ENCODE measurements around the gene MIAT. TPM values are rescaled to one million over a fixed set of nuclear protein-coding genes. Genes with fewer than 3 reads are reported as not detected.

MIAT gene
- polyA plus RNA-seq, 3 donors from 2014 or later = 2.2 TPM; not detected in 2

DNA sequence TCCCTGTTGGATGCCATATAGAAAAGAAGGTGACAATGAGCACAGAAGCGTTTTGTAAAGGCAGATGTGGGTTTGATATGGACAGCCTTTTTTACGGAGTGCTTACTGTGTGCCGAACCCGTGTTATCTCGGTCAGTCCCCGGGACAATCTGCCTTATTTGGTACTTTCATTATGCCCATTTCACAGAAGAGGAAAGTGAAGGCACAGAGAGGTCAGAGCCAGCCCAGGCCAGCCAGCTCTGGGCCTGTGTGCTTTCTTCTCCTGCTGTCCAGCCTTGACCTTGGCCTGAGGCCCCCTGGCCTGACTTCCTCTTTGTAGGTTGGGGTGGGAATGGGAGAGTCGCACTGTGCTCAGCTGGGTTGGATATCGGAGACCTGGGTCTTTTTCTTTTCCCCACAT, 38.9 kb upstream of the MIAT start:
- Mint-ChIP-seq H3K9me3 (no peaks in the 10 kb centered on the region), H3K36me3 (peaks cover 0 to 3% (median 0%) of the 10 kb centered on the region in 3 donors), H3K27ac (peak overlapping the region in 1 of 6 donors; percentile 14), H3K27me3 (ENCODE audit: low read depth in 3 of 3) (peaks cover 2 to 6% (median 2%) of the 10 kb centered on the region in 3 donors), H3K4me1 (peaks cover 21 to 34% of the 10 kb centered on the region in 2 donors), H3K4me3 (no peak overlapping the region)
- DNase-seq = no peak

DNA sequence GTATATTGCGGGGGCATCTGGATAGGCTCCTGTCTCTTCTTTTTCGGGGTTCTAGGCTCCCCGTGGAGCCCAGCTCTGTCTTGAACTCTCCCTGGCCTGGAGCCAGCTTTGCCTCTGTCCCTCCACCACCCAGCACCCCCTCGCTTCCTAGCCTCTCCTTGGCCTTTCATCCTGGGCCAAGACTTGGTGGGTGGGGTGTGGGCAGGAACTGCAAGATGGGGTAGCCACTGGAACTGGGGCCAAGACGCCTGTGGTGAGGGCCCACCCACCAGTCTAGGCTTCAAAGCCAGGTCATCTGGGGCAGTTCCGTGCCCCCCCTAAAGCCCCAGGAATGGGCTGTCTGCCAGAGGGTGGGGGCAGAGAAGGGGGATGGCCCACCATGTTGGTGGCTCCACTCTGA, 37.9 kb upstream of the MIAT start:
- DNase-seq = no peak
- H3K4me1 Mint-ChIP-seq = peaks cover 18 to 29% of the 10 kb centered on the region in 2 donors
- H3K27ac Mint-ChIP-seq = no peak overlapping the region
- H3K36me3 Mint-ChIP-seq = peaks cover 0 to 3% (median 0%) of the 10 kb centered on the region in 3 donors
- H3K4me3 Mint-ChIP-seq = no peak overlapping the region
- peaks cover 0 to 6% (median 2%) of the 10 kb centered on the region in 3 donors for H3K27me3 Mint-ChIP-seq (ENCODE audit: low read depth in 3 of 3)
- no peaks in the 10 kb centered on the region for H3K9me3 Mint-ChIP-seq

DNA sequence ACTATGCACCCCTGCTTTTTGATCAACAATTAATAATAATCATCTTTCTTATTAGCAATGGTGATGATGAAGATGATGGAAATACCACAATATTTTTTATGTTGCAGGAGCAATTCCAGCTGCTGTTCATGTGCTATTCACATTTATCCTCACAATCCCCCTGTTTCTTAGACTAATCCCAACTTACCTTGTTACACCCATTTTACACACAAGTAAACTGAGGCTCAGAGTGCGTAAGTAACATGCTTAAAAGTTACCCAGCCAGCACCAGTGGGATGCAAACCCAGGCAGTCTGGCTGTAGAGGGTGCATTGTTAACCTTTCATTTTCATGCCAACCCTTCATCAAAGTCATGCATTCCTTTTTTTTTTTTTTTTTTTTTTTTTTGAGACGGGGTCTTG, 37.2 kb upstream of the MIAT start:
- Mint-ChIP-seq H3K4me1 (peaks cover 15 to 22% of the 10 kb centered on the region in 2 donors), H3K27me3 (ENCODE audit: low read depth in 3 of 3) (peaks cover 0 to 6% (median 2%) of the 10 kb centered on the region in 3 donors), H3K4me3 (no peak overlapping the region), H3K27ac (no peak overlapping the region), H3K9me3 (no peaks in the 10 kb centered on the region), H3K36me3 (peaks cover 0 to 3% (median 0%) of the 10 kb centered on the region in 3 donors)
- DNase-seq = no peak

DNA sequence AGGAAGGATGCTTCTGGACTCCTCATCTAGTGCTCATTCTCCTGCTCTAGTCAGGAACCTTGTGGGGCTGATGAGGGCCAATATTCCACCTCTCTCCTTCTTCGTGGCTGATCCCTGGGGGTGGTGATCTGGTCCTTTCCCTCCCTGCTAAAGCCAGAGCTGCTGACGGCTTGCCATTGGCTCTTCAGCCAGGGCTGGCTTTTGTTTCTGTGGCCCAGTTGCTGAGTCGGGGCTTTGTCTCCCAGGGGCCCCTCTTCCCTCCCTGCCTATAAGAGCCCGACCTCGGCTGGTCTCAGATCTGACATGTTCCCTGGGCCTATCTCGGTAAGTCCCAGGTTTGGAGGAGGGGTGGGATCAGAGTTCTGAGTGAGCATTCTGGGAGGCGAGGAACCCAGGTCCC, 35.7 kb upstream of the MIAT start, which contains the start of gene CRYBA4:
Gene CRYBA4 (plus strand): TSS at position 301 of the 400 bp plus-strand sequence. CDS start 634 bp downstream, outside the sequence.
- DNase-seq = no peak
- Mint-ChIP-seq H3K27ac (peak within 1 kb of the TSS in 4 of 6 donors; percentile 51 to 75 (median 66)), H3K36me3 (peaks cover 0 to 3% (median 0%) of the 10 kb centered on the region in 3 donors), H3K4me1 (peaks cover 11 to 15% of the 10 kb centered on the region in 2 donors), H3K27me3 (ENCODE audit: low read depth in 3 of 3) (peaks cover 0 to 6% (median 2%) of the 10 kb centered on the region in 3 donors), H3K9me3 (no peaks in the 10 kb centered on the region), H3K4me3 (no peak within 1 kb of the TSS)

DNA sequence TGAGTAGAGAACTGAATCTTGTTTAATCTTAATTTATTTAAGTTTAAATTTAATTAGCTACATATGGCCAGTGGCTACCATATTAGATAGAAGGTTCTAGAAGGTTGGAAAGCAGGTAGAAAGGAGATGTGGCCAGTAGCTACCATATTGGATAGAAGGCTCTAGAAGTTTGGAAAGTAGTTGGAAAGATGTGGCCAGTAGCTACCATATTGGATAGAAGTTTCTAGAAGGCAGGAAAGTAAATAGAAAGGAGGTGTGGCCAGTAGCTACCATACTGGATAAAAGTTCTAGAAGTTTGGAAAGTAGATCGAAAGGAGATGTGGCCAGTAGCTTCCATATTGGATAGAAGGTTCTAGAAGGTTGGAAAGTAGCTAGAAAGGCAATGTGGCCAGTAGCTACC, 33.4 kb upstream of the MIAT start:
- peaks cover 0 to 2% (median 0%) of the 10 kb centered on the region in 6 donors for H3K9me3 Mint-ChIP-seq
- no peak overlapping the region for H3K27ac Mint-ChIP-seq
- no peak overlapping the region for H3K4me3 Mint-ChIP-seq
- peaks cover 16 to 23% of the 10 kb centered on the region in 2 donors for H3K4me1 Mint-ChIP-seq
- no peak for DNase-seq
- no peaks in the 10 kb centered on the region for H3K36me3 Mint-ChIP-seq
- peaks cover 0 to 3% (median 2%) of the 10 kb centered on the region in 3 donors for H3K27me3 Mint-ChIP-seq (ENCODE audit: low read depth in 3 of 3)

DNA sequence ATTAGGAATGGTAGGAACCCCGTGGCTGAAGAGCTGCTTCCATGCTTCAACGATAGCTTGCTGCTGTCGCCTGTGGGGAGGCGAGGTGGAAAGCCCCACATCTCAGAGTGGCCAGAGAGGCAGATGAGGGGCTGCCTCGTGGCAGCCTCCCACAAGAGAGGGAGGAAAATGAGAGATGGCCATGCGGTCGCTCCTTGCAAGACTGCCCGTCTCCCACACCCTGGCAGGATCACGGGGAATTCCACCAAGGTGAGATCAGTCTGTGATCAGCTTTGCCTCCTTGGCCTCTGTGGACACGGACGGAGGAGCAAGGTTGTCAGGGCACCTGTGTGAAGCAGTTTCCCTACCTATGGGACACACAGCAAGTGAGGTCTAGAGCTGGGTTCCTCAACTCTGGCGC, 32.6 kb upstream of the MIAT start:
- Mint-ChIP-seq H3K9me3 (peaks cover 0 to 2% (median 0%) of the 10 kb centered on the region in 6 donors), H3K4me3 (no peak overlapping the region), H3K27me3 (ENCODE audit: low read depth in 3 of 3) (peaks cover 0 to 3% (median 2%) of the 10 kb centered on the region in 3 donors), H3K4me1 (peaks cover 18 to 28% of the 10 kb centered on the region in 2 donors), H3K36me3 (no peaks in the 10 kb centered on the region), H3K27ac (peak overlapping the region in 1 of 6 donors; percentile 21)
- DNase-seq = no peak

DNA sequence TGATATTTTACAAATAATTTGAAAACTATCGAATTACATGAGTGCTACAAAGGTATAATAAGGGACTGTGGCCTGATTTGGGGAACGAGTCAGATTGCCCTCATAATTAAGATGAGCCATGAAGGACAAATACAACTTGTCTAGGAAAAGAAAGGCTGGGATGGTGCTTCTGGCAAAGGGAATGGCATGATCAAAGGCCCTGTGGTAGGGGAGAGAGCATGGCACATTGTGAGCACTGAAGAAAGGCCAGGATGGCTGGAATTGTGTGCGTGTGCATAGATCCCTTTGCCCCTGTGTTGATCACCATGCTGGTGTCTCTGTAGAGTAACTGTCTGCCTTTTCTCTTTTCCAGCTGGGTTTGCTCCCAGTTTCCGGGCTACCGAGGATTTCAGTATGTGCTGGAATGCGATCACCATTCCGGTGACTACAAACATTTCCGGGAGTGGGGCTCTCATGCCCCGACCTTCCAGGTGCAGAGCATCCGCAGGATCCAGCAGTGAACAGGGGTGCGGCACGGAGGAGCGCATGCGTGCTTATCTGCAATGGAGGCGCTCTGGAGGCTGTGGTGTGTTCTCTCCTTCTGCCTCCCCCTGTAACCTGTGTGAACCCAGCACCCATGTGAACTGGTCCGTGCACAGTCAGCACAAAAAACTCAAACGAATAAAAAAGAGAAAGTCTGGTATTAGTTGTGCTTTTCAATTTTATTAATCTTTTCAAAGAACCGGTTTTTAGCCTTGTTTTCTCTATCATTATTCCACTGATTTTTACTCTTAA, 27.2 kb upstream of the MIAT start:
- peaks cover 0 to 2% (median 0%) of the 10 kb centered on the region in 6 donors for H3K9me3 Mint-ChIP-seq
- peaks cover 29 to 50% of the 10 kb centered on the region in 2 donors for H3K4me1 Mint-ChIP-seq

DNA sequence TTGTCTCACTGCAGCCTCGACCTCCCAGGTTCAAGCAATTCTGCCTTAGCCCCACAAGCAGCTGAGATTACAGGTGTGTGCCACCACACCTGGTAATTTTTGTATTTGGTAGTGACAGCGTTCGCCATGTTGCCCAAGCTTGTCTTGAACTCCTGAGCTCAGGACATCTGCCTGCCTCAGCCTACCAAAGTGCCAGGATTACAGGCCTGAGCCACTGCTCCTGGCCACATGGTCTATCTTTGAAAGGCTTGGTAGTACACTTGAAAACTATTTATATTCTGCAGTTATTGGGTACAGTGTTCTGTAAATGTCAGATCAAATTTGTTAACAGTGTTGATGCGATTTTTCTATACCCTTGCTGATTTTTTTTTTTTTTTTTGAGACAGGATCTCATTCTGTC, 26.1 kb upstream of the MIAT start:
- Mint-ChIP-seq H3K9me3 (peaks cover 0 to 2% (median 0%) of the 10 kb centered on the region in 6 donors), H3K27ac (no peak overlapping the region), H3K36me3 (no peaks in the 10 kb centered on the region), H3K4me1 (peaks cover 29 to 51% of the 10 kb centered on the region in 2 donors), H3K27me3 (ENCODE audit: low read depth in 3 of 3) (peaks cover 0 to 2% (median 1%) of the 10 kb centered on the region in 3 donors), H3K4me3 (no peak overlapping the region)
- no peak for DNase-seq

More for the DNA sequence above, 27.2 kb upstream of the MIAT start:
- Mint-ChIP-seq H3K36me3 (no peaks in the 10 kb centered on the region), H3K27me3 (ENCODE audit: low read depth in 3 of 3) (peaks cover 0 to 2% (median 1%) of the 10 kb centered on the region in 3 donors), H3K27ac (peak overlapping the region in 3 of 6 donors; percentile 6 to 48 (median 24)), H3K4me3 (no peak overlapping the region)
- no peak for DNase-seq

DNA sequence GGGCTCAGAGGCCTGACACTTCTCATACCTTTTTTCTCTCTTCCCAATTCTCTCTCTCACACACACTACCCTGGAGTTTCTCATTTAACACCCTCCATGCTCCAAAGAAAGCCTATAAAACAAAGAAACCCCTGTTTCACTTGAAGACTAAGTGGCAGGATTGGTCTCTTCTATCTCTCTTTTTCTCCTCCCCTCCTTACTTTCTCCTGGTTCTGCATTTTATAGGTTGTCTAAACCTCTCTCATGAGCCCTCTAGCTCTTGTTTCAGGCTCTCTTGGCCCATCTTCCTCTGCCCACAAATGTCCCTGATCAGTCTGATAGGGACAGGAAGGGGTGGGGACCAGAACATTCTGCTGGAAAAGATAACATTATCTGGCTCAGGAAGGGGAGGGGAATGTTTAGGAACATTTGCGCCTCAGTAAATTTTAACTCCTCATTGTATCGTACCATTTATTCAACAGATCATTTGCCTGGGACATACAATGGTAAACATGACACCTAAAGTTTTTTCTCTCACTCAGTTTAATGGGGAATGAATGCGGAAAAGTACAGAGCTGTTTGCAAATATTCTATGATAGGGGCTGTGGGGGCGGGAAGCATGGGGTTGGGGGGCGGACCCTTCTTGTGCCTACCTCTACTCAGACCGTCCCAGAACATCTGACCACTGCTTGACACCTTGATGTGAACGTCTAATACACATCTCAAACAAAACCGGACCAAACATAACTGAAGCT, 24.8 kb upstream of the MIAT start:
- DNase-seq = no peak
- Mint-ChIP-seq H3K4me3 (no peak overlapping the region), H3K27ac (peak overlapping the region in 2 of 6 donors; percentile 3 to 9), H3K9me3 (peaks cover 0 to 2% (median 0%) of the 10 kb centered on the region in 6 donors), H3K4me1 (peaks cover 27 to 53% of the 10 kb centered on the region in 2 donors), H3K36me3 (no peaks in the 10 kb centered on the region), H3K27me3 (ENCODE audit: low read depth in 3 of 3) (peaks cover 0 to 2% (median 1%) of the 10 kb centered on the region in 3 donors)

DNA sequence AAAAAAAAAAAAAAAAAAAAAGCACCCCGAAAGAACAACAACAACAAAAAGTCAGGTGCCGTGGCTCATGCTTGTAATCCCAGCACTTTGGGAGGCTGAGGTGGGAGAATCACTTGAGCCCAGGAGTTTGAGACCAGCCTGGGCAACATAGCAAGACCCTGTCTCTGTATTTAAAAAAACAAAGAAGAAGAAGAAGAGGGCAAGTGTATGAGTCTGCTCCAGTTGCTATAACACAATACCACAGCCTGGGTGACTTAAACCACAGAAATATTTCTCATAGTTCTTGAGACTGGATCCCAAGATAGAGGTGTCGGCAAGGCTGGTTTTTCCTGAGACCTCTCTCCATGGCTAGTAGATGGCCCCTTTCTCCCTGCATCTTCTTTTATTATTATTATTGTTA, 23.2 kb upstream of the MIAT start:
- no peak overlapping the region for H3K27ac Mint-ChIP-seq
- no peak overlapping the region for H3K4me3 Mint-ChIP-seq
- no peaks in the 10 kb centered on the region for H3K9me3 Mint-ChIP-seq
- no peaks in the 10 kb centered on the region for H3K36me3 Mint-ChIP-seq
- DNase-seq = no peak
- H3K27me3 Mint-ChIP-seq (ENCODE audit: low read depth in 3 of 3) = peaks cover 1 to 4% (median 2%) of the 10 kb centered on the region in 3 donors
- H3K4me1 Mint-ChIP-seq = peaks cover 13 to 37% of the 10 kb centered on the region in 2 donors

DNA sequence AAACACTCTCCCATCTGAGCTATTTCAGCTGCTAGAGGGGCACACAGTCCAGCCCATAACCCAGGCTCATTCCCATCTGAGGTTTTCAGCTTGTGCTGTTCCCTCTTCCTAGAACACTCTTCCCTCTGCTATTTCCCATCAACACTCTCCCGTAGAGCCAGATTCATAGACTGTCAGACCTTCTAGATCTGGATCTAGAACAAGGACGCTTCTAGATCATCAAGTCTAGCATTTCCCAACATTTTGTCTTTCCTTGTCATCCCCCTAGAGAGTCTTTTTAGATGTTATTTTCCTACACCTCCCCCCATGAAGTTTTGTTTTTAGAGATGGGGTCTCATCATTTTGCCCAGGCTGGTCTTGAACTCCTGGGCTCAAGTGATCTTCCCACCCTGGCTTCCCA, 22.3 kb upstream of the MIAT start:
- peak overlapping the region in 2 of 6 donors; percentile 10 to 66 for H3K27ac Mint-ChIP-seq
- no peak overlapping the region for H3K4me3 Mint-ChIP-seq

DNA sequence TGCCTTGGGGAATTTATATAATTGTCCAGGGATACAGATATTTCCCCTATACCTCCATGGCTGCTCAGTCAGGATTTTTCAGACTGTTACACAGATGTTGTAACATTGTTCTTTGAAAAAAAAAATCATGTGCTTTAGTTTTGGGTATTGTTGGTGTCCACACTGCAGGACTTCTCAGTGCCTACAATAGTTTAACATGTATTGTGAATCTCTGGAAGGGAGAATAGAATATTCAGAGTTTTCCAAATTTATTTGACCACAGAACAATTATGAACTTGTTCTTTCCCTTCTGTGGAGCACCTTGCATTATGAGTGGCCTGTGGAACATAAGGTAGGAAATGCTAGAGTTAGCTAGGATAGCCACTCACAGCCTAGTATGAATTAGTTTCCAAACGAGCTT, 21.1 kb upstream of the MIAT start:
- Mint-ChIP-seq H3K27me3 (ENCODE audit: low read depth in 3 of 3) (peaks cover 1 to 4% (median 2%) of the 10 kb centered on the region in 3 donors), H3K27ac (peak overlapping the region in 3 of 6 donors; percentile 37 to 80 (median 56)), H3K4me3 (no peak overlapping the region), H3K36me3 (no peaks in the 10 kb centered on the region), H3K9me3 (no peaks in the 10 kb centered on the region), H3K4me1 (peaks cover 21 to 47% of the 10 kb centered on the region in 2 donors)
- no peak for DNase-seq

More for the DNA sequence above, 22.3 kb upstream of the MIAT start:
- Mint-ChIP-seq H3K4me1 (peaks cover 12 to 36% of the 10 kb centered on the region in 2 donors), H3K9me3 (no peaks in the 10 kb centered on the region), H3K36me3 (no peaks in the 10 kb centered on the region), H3K27me3 (ENCODE audit: low read depth in 3 of 3) (peaks cover 1 to 4% (median 2%) of the 10 kb centered on the region in 3 donors)
- no peak for DNase-seq

DNA sequence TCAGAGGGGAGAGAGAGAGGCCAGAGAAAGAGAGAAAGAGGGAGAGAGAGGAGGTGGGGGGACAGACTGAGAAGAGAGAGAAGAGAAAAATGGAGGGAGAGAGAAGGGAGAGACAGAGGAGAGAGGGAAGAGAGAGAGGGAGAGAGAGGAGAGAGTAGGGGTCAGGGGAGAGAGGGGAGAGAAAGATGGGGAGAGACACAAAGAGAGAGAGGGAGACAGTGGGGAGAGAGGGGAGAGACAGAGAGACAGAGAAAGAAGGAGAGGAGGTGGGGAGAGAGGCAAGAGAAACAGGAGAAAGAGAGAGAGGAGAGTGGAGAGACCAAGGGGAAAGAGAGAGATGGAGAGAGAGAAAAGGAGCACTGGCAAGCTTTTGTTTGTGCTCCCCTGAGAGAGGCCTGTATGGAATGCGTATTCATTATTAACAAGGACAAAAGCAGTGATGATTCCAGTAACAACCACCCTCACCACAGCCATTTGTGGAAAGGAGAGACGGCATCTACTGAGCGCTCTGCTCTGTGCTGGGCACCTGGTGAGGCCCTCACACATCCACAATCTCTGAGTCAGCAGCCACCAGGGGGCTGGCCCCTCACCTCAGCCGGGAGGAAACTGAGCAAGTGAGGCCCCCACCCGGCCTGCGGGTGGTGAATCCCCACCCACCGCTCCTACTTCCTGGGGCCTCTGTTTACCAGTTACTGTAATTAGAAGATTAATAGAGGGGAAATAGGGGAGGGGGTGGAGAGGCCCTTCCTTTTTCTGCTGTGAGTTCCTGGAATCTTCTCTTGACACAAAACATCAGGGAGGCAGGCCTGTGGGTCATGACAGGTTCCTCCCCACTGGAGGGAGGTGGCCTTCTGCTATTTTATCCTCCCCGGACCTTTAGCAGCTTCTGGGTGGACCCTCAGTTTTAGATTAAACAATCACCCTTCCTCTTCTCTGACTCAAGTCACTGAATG, 14.6 kb upstream of the MIAT start:
- H3K27me3 Mint-ChIP-seq (ENCODE audit: low read depth in 3 of 3) = peaks cover 6 to 20% (median 19%) of the 10 kb centered on the region in 3 donors
- peak; percentile 81 to 82 (median 82) for DNase-seq
- no peaks in the 10 kb centered on the region for H3K36me3 Mint-ChIP-seq
- peak overlapping the region; percentile 73 to 89 (median 81) for H3K4me3 Mint-ChIP-seq
- no peaks in the 10 kb centered on the region for H3K9me3 Mint-ChIP-seq
- H3K4me1 Mint-ChIP-seq = peaks cover 76 to 82% of the 10 kb centered on the region in 2 donors
- peak overlapping the region; percentile 96 to 99 (median 98) for H3K27ac Mint-ChIP-seq

All from immature natural killer cell (primary cell).